B cell (primary cell): Measurements from ENCODE around the gene LIPC.

Source experiments
- CTCF ChIP-seq: fragments of 200-600 bp; IDR thresholded peaks from one replicate; pipeline ENCODE4 v1.8.0; 2022; ENCODE audit warnings: antibody characterized with exemption, mild to moderate bottlenecking
- EZH2 ChIP-seq: IDR thresholded peaks from 2 replicates; pipeline ENCODE4 v1.6.1; 2012; ENCODE audit warnings: borderline replicate concordance, low read depth, mild to moderate bottlenecking, moderate library complexity, low read length; ENCODE audit not compliant: insufficient read depth, poor library complexity, severe bottlenecking

- no peak for TF ChIP-seq CTCF
- TF ChIP-seq EZH2 = no peak
Observed at GRCh38 chr15:58490888-58491473, 59.2 kb downstream of the LIPC start.
